Lower leg skin (tissue), 4 donors: ENCODE measurements around the gene IFT172. TPM values are rescaled to one million over a fixed set of nuclear protein-coding genes. Genes with fewer than 3 reads are reported as not detected.
A peak's percentile ranks its signal among the peaks of the same experiment; 100 is the strongest.
"Not testable (repeated sequence)": the region's sequence is repeated elsewhere in the genome, so short reads cannot be mapped to it uniquely, and the experiment has no call there.

Experiments used
- DNase-seq, 2 donors: peaks; one replicate each; pipeline ENCODE4 v3.0.0-alpha.2; 2019; ENCODE audit warnings: low spot score in 2 of 2
- H3K4me3 ChIP-seq: fragments of 200-600 bp; sonication (generic); 2 replicates; pipeline ENCODE4 v1.5.1; 2017; ENCODE audit warnings: mild to moderate bottlenecking, low read depth; ENCODE audit not compliant: poor library complexity, severe bottlenecking
- CTCF ChIP-seq, 3 donors: fragments of 450-650 bp; IDR thresholded peaks; one replicate each; pipeline ENCODE4 v1.5.1; 2016; ENCODE audit warnings: antibody characterized with exemption in 3 of 3, mild to moderate bottlenecking in 3 of 3, moderate library complexity in 2 of 3
- POLR2A ChIP-seq, 2 donors: fragments of 450-650 bp; IDR thresholded peaks; one replicate each; pipeline ENCODE4 v1.6.1; 2016 to 2017; ENCODE audit warnings: antibody characterized with exemption in 2 of 2, mild to moderate bottlenecking in 1 of 2, moderate library complexity in 1 of 2
- WGBS, 2 donors: methylation state at CpG; one replicate each; pipeline ENCODE4 v1.1.5; 2018; 5-methylcytosine and 5-hydroxymethylcytosine counted together
- intact Hi-C: fragments of 100-400 bp; cut with DNase I; formaldehyde crosslinking; loops from one replicate; pipeline ENCODE4 v1.15.0; 2023; ENCODE audit warnings: low total_unique reads
- total RNA-seq, 4 donors: library from RNA; depleted of rRNA; stranded (reverse); fragments of >200 nt; gene quantifications; one replicate each; pipeline ENCODE4 v1.1.0, GENCODE V29; 2016

Gene IFT172
- 10 to 100 TPM; 13.2 to 18.8 (median 14.4) TPM for total RNA-seq

- no peak within 1 kb of the TSS for H3K4me3 ChIP-seq
- intact Hi-C loops: no loop called here
- peak; percentile 99 to 100 for DNase-seq
- TF ChIP-seq CTCF (IDR thresholded peaks at IDR 0.05): no peak
- no peak for TF ChIP-seq POLR2A (IDR thresholded peaks at IDR 0.05)
- WGBS, 2 donors: 6 to 8% methylated on average over 39 to 43 of the region's 43 CpGs
Observed at GRCh38 chr2:27489498-27490397, at the start of gene IFT172. Gene IFT172, minus strand, starts transcription at chr2:27489743. Its CDS starts 90 bp downstream, at chr2:27489653.

GRCh38 chr2:27538839-27539450 is 49.4 kb upstream of the IFT172 start:
- intact Hi-C loops, H3K4me3 ChIP-seq, DNase-seq: not testable (repeated sequence)
- WGBS, 2 donors: 0 to 59% methylated on average over 1 to 6 of the region's 6 CpGs

- 72 to 82% methylated on average over 4 of the region's 4 CpGs for WGBS, 2 donors
- intact Hi-C loops: no loop called here
- no peak for DNase-seq
- no peak overlapping the region for H3K4me3 ChIP-seq
- TF ChIP-seq POLR2A (IDR thresholded peaks at IDR 0.05): no peak
- TF ChIP-seq CTCF (IDR thresholded peaks at IDR 0.05): no peak
Observed at GRCh38 chr2:27537287-27537686, 47.7 kb upstream of the IFT172 start.

GRCh38 chr2:27531983-27532382 is 42.4 kb upstream of the IFT172 start:
- intact Hi-C loops: no loop called here
- no peak for DNase-seq
- 73 to 82% methylated on average over 2 of the region's 2 CpGs for WGBS, 2 donors
- no peak overlapping the region for H3K4me3 ChIP-seq
- TF ChIP-seq CTCF (IDR thresholded peaks at IDR 0.05): no peak
- no peak for TF ChIP-seq POLR2A (IDR thresholded peaks at IDR 0.05)

- H3K4me3 ChIP-seq: no peak overlapping the region
- 55% methylated on average over 3 of the region's 3 CpGs for WGBS, 2 donors
- intact Hi-C loops: no loop called here
- TF ChIP-seq CTCF (IDR thresholded peaks at IDR 0.05) (no peak), POLR2A (IDR thresholded peaks at IDR 0.05) (no peak)
- no peak for DNase-seq
Observed at GRCh38 chr2:27527182-27527581, 37.6 kb upstream of the IFT172 start.

- TF ChIP-seq CTCF (IDR thresholded peaks at IDR 0.05) (no peak), POLR2A (IDR thresholded peaks at IDR 0.05) (no peak)
- H3K4me3 ChIP-seq: no peak overlapping the region
- intact Hi-C loops: no loop called here
- no peak for DNase-seq
- 94% methylated on average over 7 of the region's 7 CpGs for WGBS, 2 donors
Observed at GRCh38 chr2:27522400-27522945, 32.9 kb upstream of the IFT172 start.
